Type B pancreatic cell (in vitro differentiated cells): ENCODE measurements around the gene MTLN. TPM values are rescaled to one million over a fixed set of nuclear protein-coding genes. Genes with fewer than 3 reads are reported as not detected.
"Not testable (repeated sequence)": the region's sequence is repeated elsewhere in the genome, so short reads cannot be mapped to it uniquely, and the experiment has no call there.

Experiments used
- DNase-seq: peaks from one replicate; pipeline ENCODE4 v3.0.0; 2021; ENCODE audit warnings: mixed read lengths; ENCODE audit not compliant: unreplicated experiment; ENCODE audit errors: extremely low spot score
- H3K27ac Mint-ChIP-seq: 2 replicates; pipeline ENCODE4 v1.8.0; 2021; ENCODE audit warnings: mild to moderate bottlenecking, mixed read lengths
- H3K27me3 Mint-ChIP-seq: 2 replicates; pipeline ENCODE4 v1.8.0; 2021; ENCODE audit warnings: mixed read lengths
- H3K36me3 Mint-ChIP-seq: 2 replicates; pipeline ENCODE4 v1.8.0; 2021; ENCODE audit warnings: mixed read lengths
- H3K4me1 Mint-ChIP-seq: one replicate; pipeline ENCODE4 v1.8.0; 2021; ENCODE audit warnings: mixed read lengths; ENCODE audit not compliant: unreplicated experiment
- H3K4me3 Mint-ChIP-seq: 2 replicates; pipeline ENCODE4 v1.8.0; 2021; ENCODE audit warnings: mild to moderate bottlenecking, mixed read lengths
- H3K9me3 Mint-ChIP-seq: 2 replicates; pipeline ENCODE4 v1.8.0; 2021; ENCODE audit warnings: mixed read lengths
- CTCF ChIP-seq: fragments of 200-600 bp; sonication (generic); conservative IDR thresholded peaks from 2 replicates; pipeline ENCODE4 v1.5.0; 2021; ENCODE audit warnings: antibody characterized with exemption, mild to moderate bottlenecking
- long read RNA-seq: library from polyadenylated mRNA; unstranded; transcript quantifications from one replicate; pipeline ENCODE4 v2.0.0, GENCODE V29; 2020
- total RNA-seq: library from RNA; stranded (reverse); gene quantifications from 2 replicates; pipeline ENCODE4 v1.2.1, GENCODE V29; 2021; ENCODE audit warnings: low replicate concordance

The MTLN gene
- total RNA-seq, result 18.4 TPM in 2 replicates
- long read RNA-seq, partial matches to known transcripts, result 0 of 5 reads
- long read RNA-seq, other reads (novel, unspliced or antisense), result 1 of 5 reads

GRCh38 chr2:110211938-110212858 is at the start of gene MTLN:
Gene MTLN (minus strand): TSS chr2:110212547. CDS start chr2:110212525, 22 bp downstream.
- no peak for TF ChIP-seq CTCF
- H3K9me3 Mint-ChIP-seq, result no peaks in the 10 kb centered on the region
- H3K4me3 Mint-ChIP-seq, result peak within 1 kb of the TSS; percentile 91
- peaks cover 4% of the 10 kb centered on the region for H3K4me1 Mint-ChIP-seq
- H3K36me3 Mint-ChIP-seq, result no peaks in the 10 kb centered on the region
- peaks cover 17% of the 10 kb centered on the region for H3K27me3 Mint-ChIP-seq
- peak within 1 kb of the TSS; percentile 76 for H3K27ac Mint-ChIP-seq
- peak; percentile 70 for DNase-seq

- not testable (repeated sequence) for H3K27me3 Mint-ChIP-seq, H3K36me3 Mint-ChIP-seq, H3K4me1 Mint-ChIP-seq, H3K27ac Mint-ChIP-seq, H3K9me3 Mint-ChIP-seq, H3K4me3 Mint-ChIP-seq, DNase-seq
These were observed 49.6 kb upstream of the MTLN start for GRCh38 chr2:110261910-110262309.

- H3K4me3 Mint-ChIP-seq, DNase-seq, H3K36me3 Mint-ChIP-seq, H3K27ac Mint-ChIP-seq, H3K4me1 Mint-ChIP-seq, H3K27me3 Mint-ChIP-seq, H3K9me3 Mint-ChIP-seq: not testable (repeated sequence)
These were observed 35.9 kb upstream of the MTLN start for GRCh38 chr2:110248081-110248795.

- H3K4me3 Mint-ChIP-seq, H3K27ac Mint-ChIP-seq, H3K36me3 Mint-ChIP-seq, H3K27me3 Mint-ChIP-seq, H3K4me1 Mint-ChIP-seq, DNase-seq, H3K9me3 Mint-ChIP-seq: not testable (repeated sequence)
These were observed 33.4 kb upstream of the MTLN start for GRCh38 chr2:110245488-110246435.

- H3K27ac Mint-ChIP-seq, H3K4me3 Mint-ChIP-seq, H3K9me3 Mint-ChIP-seq, H3K36me3 Mint-ChIP-seq, H3K27me3 Mint-ChIP-seq, H3K4me1 Mint-ChIP-seq, DNase-seq: not testable (repeated sequence)
These were observed 30.9 kb upstream of the MTLN start for GRCh38 chr2:110243283-110243682.

GRCh38 chr2:110234514-110234913 is 22.2 kb upstream of the MTLN start:
- H3K4me3 Mint-ChIP-seq, DNase-seq, H3K27ac Mint-ChIP-seq, H3K4me1 Mint-ChIP-seq, H3K9me3 Mint-ChIP-seq, H3K36me3 Mint-ChIP-seq, H3K27me3 Mint-ChIP-seq: not testable (repeated sequence)

- H3K36me3 Mint-ChIP-seq, H3K4me3 Mint-ChIP-seq, DNase-seq, H3K9me3 Mint-ChIP-seq, H3K4me1 Mint-ChIP-seq, H3K27ac Mint-ChIP-seq: not testable (repeated sequence)
- peaks cover 19% of the 10 kb centered on the region for H3K27me3 Mint-ChIP-seq
These were observed 17.5 kb upstream of the MTLN start for GRCh38 chr2:110229886-110230285.

GRCh38 chr2:110222626-110223025 is 10.3 kb upstream of the MTLN start:
- not testable (repeated sequence) for H3K4me1 Mint-ChIP-seq, H3K36me3 Mint-ChIP-seq, DNase-seq, H3K9me3 Mint-ChIP-seq, H3K27ac Mint-ChIP-seq, H3K4me3 Mint-ChIP-seq
- peaks cover 72% of the 10 kb centered on the region for H3K27me3 Mint-ChIP-seq
